Mesenchymal stem cell (in vitro differentiated cells and primary cell): Measurements from ENCODE around the gene RTF2.

Experiments
- DNase-seq: peaks from one replicate; pipeline ENCODE4 v3.0.0-alpha.2; 2013
- H2AFZ ChIP-seq: one replicate; pipeline ENCODE4 v1.6.1; 2013; ENCODE audit warnings: low read depth, mild to moderate bottlenecking, control low read depth, inconsistent platforms, low read length, moderate library complexity
- H2AK5ac ChIP-seq: 2 replicates; pipeline ENCODE4 v1.6.1; 2013; ENCODE audit warnings: low read length, moderate library complexity, mild to moderate bottlenecking, inconsistent platforms; ENCODE audit not compliant: severe bottlenecking
- H2BK120ac ChIP-seq: one replicate; pipeline ENCODE4 v1.6.1; 2013; ENCODE audit warnings: low read depth, mild to moderate bottlenecking, inconsistent platforms, low read length, moderate library complexity
- H2BK12ac ChIP-seq, 2 experiments: one replicate each; pipeline ENCODE4 v1.6.1; 2013; ENCODE audit warnings: inconsistent platforms in 2 of 2, low read length in 2 of 2, mild to moderate bottlenecking in 2 of 2, moderate library complexity in 2 of 2, control low read depth in 1 of 2
- H2BK15ac ChIP-seq: one replicate; pipeline ENCODE4 v1.6.1; 2013; ENCODE audit warnings: mild to moderate bottlenecking, low read depth, inconsistent platforms; ENCODE audit not compliant: poor library complexity, severe bottlenecking
- H2BK5ac ChIP-seq: 2 replicates; pipeline ENCODE4 v1.6.1; 2013; ENCODE audit warnings: low read depth, mild to moderate bottlenecking, low read length, control low read depth, inconsistent platforms; ENCODE audit not compliant: poor library complexity, severe bottlenecking
- H3K14ac ChIP-seq, 2 experiments: one replicate each; pipeline ENCODE4 v1.6.1; 2013; ENCODE audit warnings: inconsistent platforms in 2 of 2, low read length in 2 of 2, control low read depth in 1 of 2, mild to moderate bottlenecking in 1 of 2, moderate library complexity in 1 of 2
- H3K18ac ChIP-seq, 2 experiments: one replicate each; pipeline ENCODE4 v1.6.1; 2013; ENCODE audit warnings: inconsistent platforms in 2 of 2, low read length in 2 of 2, control low read depth in 1 of 2, low read depth in 1 of 2, mild to moderate bottlenecking in 1 of 2
- H3K23ac ChIP-seq, 2 experiments: one replicate each; pipeline ENCODE4 v1.6.1; 2013; ENCODE audit warnings: inconsistent platforms in 2 of 2, low read length in 2 of 2, mild to moderate bottlenecking in 2 of 2, moderate library complexity in 2 of 2, control low read depth in 1 of 2
- H3K27ac ChIP-seq: 2 replicates; pipeline ENCODE4 v1.5.1; 2013; ENCODE audit warnings: mild to moderate bottlenecking, moderate library complexity, low read length, control low read depth, inconsistent platforms; ENCODE audit not compliant: poor library complexity, severe bottlenecking
- H3K27me3 ChIP-seq, 2 experiments: 2 replicates each; pipeline versions ENCODE4 v1.6.1 to v1.7.0; 2013; ENCODE audit warnings: low read length in 2 of 2, mild to moderate bottlenecking in 2 of 2, moderate library complexity in 2 of 2, control low read depth in 1 of 2, inconsistent platforms in 1 of 2; ENCODE audit not compliant: control insufficient read depth in 1 of 2, insufficient read depth in 1 of 2
- H3K36me3 ChIP-seq, 2 experiments: 2 replicates each; pipeline versions ENCODE4 v1.6.1 to v1.7.0; 2013; ENCODE audit warnings: low read length in 2 of 2, control low read depth in 1 of 2, inconsistent platforms in 1 of 2, low read depth in 1 of 2, mild to moderate bottlenecking in 1 of 2; ENCODE audit not compliant: insufficient read depth in 2 of 2, control insufficient read depth in 1 of 2
- H3K4ac ChIP-seq, 2 experiments: one replicate each; pipeline ENCODE4 v1.6.1; 2013; ENCODE audit warnings: inconsistent platforms in 2 of 2, low read length in 2 of 2, mild to moderate bottlenecking in 2 of 2, moderate library complexity in 2 of 2, control low read depth in 1 of 2, low read depth in 1 of 2
- H3K4me1 ChIP-seq: 2 replicates; pipeline ENCODE4 v1.6.1; 2013; ENCODE audit warnings: low read depth, low read length, control low read depth; ENCODE audit not compliant: control insufficient read depth, insufficient read depth
- H3K4me2 ChIP-seq: 2 replicates; pipeline ENCODE4 v1.6.1; 2013; ENCODE audit warnings: low read length, mild to moderate bottlenecking, inconsistent platforms; ENCODE audit not compliant: poor library complexity, severe bottlenecking
- H3K4me3 ChIP-seq, 2 experiments: 2 replicates each; pipeline versions ENCODE4 v1.5.1 to v1.7.0; 2013; ENCODE audit warnings: low read length in 2 of 2, mild to moderate bottlenecking in 2 of 2, control low read depth in 1 of 2, low read depth in 1 of 2; ENCODE audit not compliant: insufficient read depth in 1 of 2
- H3K79me1 ChIP-seq: replicated peaks from 2 replicates; pipeline ENCODE4 v1.6.1; 2013; ENCODE audit warnings: mild to moderate bottlenecking, control low read depth, low read length, inconsistent platforms; ENCODE audit not compliant: poor library complexity, severe bottlenecking
- H3K9ac ChIP-seq: 2 replicates; pipeline ENCODE4 v1.7.0; 2013; ENCODE audit warnings: mild to moderate bottlenecking, low read length, moderate library complexity
- H3K9me3 ChIP-seq: 2 replicates; pipeline ENCODE4 v1.7.0; 2013; ENCODE audit warnings: mild to moderate bottlenecking, low read length; ENCODE audit not compliant: control insufficient read depth
- H4K8ac ChIP-seq: one replicate; pipeline ENCODE4 v1.6.1; 2013; ENCODE audit warnings: inconsistent platforms, mild to moderate bottlenecking, low read length, moderate library complexity
- H4K91ac ChIP-seq: one replicate; pipeline ENCODE4 v1.6.1; 2013; ENCODE audit warnings: mild to moderate bottlenecking, low read length, inconsistent platforms
- WGBS: methylation state at CpG from one replicate; pipeline ENCODE4 v1.1.7; 2013; ENCODE audit warnings: mixed read lengths; 5-methylcytosine and 5-hydroxymethylcytosine counted together

The RTF2 gene

DNA sequence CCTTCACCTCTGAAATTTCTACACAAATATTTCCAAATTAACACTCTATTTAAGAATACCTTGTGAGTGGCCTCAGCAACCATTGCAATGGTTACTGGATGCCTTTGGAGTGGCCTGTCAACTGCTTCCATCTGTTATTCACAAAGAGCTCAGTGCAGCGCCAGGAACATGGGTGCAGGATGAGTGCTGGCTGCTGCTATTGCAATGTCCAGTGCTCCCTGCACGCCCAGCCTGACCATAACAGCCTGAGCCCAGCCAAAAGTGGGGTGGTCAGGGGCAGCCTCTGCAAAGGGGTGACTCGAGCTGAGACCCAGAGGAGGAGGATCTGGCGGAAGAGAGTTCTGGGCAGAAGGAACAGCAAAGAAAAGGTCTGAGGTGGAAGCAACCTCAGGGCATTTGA is 38.0 kb upstream of the RTF2 start:
- Histone ChIP-seq H3K27me3 (peaks cover 0 to 15% of the 10 kb centered on the region in 2 experiments), H3K4me1 (peaks cover 9% of the 10 kb centered on the region), H3K4me2 (no peak overlapping the region), H2BK15ac (no peak overlapping the region), H3K4me3 (no peak overlapping the region), H3K18ac (no peak overlapping the region), H2AFZ (no peak overlapping the region), H3K14ac (no peak overlapping the region), H2BK5ac (no peak overlapping the region), H3K4ac (no peak overlapping the region), H2BK120ac (no peak overlapping the region), H3K9ac (no peak overlapping the region), H2AK5ac (no peak overlapping the region), H3K27ac (no peak overlapping the region), H3K36me3 (no peaks in the 10 kb centered on the region), H4K8ac (no peak overlapping the region), H2BK12ac (no peak overlapping the region), H3K9me3 (no peaks in the 10 kb centered on the region), H4K91ac (no peak overlapping the region), H3K79me1 (no peaks in the 10 kb centered on the region), H3K23ac (no peak overlapping the region)
- DNase-seq, result no peak
- 72% methylated on average over 4 of the region's 4 CpGs for WGBS

DNA sequence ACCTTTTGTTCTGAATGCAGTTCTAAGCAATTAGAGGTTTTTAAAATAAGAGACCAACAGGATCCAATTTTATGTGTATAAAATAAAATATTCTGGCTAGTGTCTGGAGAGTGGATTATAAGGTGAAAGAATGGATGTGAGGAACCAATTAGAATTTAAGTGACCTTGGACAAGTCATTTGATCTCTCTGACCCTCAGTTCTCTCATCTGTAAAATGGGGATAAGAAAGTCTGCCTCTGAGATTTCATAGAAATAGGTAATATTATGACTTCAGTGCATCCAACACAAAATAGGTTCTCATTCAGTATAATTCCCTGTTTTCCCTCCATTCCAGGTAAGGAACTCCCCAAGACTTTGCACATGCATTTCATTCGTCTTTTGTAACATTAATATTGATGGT is 37.5 kb upstream of the RTF2 start:
- no peak overlapping the region for H2AK5ac ChIP-seq
- no peaks in the 10 kb centered on the region for H3K79me1 ChIP-seq
- H3K4ac ChIP-seq, result no peak overlapping the region
- DNase-seq, result no peak
- peaks cover 0 to 14% of the 10 kb centered on the region in 2 experiments for H3K27me3 ChIP-seq
- no peak overlapping the region for H4K8ac ChIP-seq
- no peaks in the 10 kb centered on the region for H3K36me3 ChIP-seq
- no peak overlapping the region for H3K27ac ChIP-seq
- no peak overlapping the region for H3K18ac ChIP-seq
- H2BK120ac ChIP-seq, result no peak overlapping the region
- no peak overlapping the region for H3K4me2 ChIP-seq
- no peak overlapping the region for H4K91ac ChIP-seq
- H2BK5ac ChIP-seq, result no peak overlapping the region
- no peak overlapping the region for H2BK15ac ChIP-seq
- H2BK12ac ChIP-seq, result no peak overlapping the region
- H3K14ac ChIP-seq, result no peak overlapping the region
- WGBS, result 100% methylated on average over 1 of the region's 1 CpG
- no peak overlapping the region for H3K4me3 ChIP-seq
- H3K9me3 ChIP-seq, result no peaks in the 10 kb centered on the region
- no peak overlapping the region for H2AFZ ChIP-seq
- H3K9ac ChIP-seq, result no peak overlapping the region
- H3K4me1 ChIP-seq, result peaks cover 9% of the 10 kb centered on the region
- H3K23ac ChIP-seq, result no peak overlapping the region

DNA sequence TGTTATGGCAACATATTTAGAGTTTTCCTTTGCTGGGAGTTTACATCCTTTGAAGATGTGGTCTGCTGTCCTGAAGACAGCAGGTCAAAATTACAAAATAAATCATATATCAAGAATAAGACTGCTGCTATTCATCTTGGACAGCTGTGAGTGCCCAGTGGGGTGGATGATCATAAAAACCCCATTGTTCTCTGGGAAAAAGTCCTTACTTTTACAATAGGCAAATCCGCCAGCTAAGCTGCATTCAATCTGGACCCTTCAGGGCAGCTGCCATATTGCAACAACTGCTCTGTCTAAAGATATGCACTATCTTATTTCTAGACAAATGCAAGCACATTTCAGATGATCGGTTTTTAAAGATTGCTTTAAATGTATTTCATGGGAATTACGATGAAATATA is 37.0 kb upstream of the RTF2 start:
- no peak overlapping the region for H2AK5ac ChIP-seq
- no peak overlapping the region for H4K91ac ChIP-seq
- H3K14ac ChIP-seq, result no peak overlapping the region
- no peaks in the 10 kb centered on the region for H3K79me1 ChIP-seq
- H2BK15ac ChIP-seq, result no peak overlapping the region
- H3K4ac ChIP-seq, result no peak overlapping the region
- H3K9ac ChIP-seq, result no peak overlapping the region
- no peak overlapping the region for H3K27ac ChIP-seq
- H3K18ac ChIP-seq, result no peak overlapping the region
- peaks cover 0 to 10% of the 10 kb centered on the region in 2 experiments for H3K27me3 ChIP-seq
- H3K4me3 ChIP-seq, result no peak overlapping the region
- no peak for DNase-seq
- WGBS, result 100% methylated on average over 1 of the region's 3 CpGs
- H3K36me3 ChIP-seq, result no peaks in the 10 kb centered on the region
- H3K9me3 ChIP-seq, result no peaks in the 10 kb centered on the region
- peaks cover 9% of the 10 kb centered on the region for H3K4me1 ChIP-seq
- no peak overlapping the region for H4K8ac ChIP-seq
- no peak overlapping the region for H3K23ac ChIP-seq
- no peak overlapping the region for H2BK120ac ChIP-seq
- no peak overlapping the region for H2BK12ac ChIP-seq
- no peak overlapping the region for H2AFZ ChIP-seq
- no peak overlapping the region for H2BK5ac ChIP-seq
- no peak overlapping the region for H3K4me2 ChIP-seq

DNA sequence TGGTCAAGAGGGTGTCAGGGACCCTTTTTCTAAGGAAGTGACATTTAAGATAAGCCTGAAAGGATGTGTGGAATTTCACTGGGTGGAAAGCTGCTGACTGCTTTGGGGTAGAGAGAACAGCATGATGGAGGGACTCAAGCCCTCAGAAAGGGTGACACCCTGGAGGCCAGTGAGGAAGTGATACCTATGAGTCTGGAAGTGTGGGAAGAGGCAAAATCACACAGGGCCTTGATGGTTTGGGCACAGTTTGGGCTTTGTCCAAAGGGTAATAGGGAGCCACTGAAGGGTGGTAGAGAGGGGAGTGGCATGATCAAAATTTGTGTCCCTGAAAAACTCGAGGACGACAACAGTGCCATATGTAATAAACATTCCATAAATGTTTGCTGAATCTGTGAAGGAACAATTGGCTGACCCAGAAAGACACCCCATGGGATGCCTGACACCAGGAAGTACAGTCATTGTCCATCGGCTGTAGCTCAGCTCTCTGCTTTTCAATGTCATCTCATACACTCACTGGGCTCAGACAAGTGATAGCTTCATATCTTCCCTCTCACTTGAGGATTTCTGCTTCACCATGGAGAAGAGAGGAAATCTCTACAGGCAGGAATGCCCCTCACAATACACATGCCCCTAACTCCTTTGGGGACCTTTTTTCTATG is 35.1 kb upstream of the RTF2 start:
- no peaks in the 10 kb centered on the region for H3K79me1 ChIP-seq
- H3K14ac ChIP-seq, result no peak overlapping the region
- H3K4me2 ChIP-seq, result no peak overlapping the region
- no peak overlapping the region for H3K27ac ChIP-seq
- no peak overlapping the region for H2BK15ac ChIP-seq
- WGBS, result 66% methylated on average over 3 of the region's 3 CpGs
- H3K4me3 ChIP-seq, result no peak overlapping the region
- H3K9me3 ChIP-seq, result no peaks in the 10 kb centered on the region
- H2BK120ac ChIP-seq, result no peak overlapping the region
- no peak overlapping the region for H4K91ac ChIP-seq
- peaks cover 9% of the 10 kb centered on the region for H3K4me1 ChIP-seq
- no peak overlapping the region for H3K23ac ChIP-seq
- H4K8ac ChIP-seq, result peak overlapping the region; percentile 39
- DNase-seq, result no peak
- no peak overlapping the region for H3K18ac ChIP-seq
- H3K4ac ChIP-seq, result no peak overlapping the region
- no peak overlapping the region for H2BK5ac ChIP-seq
- no peak overlapping the region for H2AK5ac ChIP-seq
- peak overlapping the region; percentile 60 for H3K9ac ChIP-seq
- peak overlapping the region in 1 of 2 experiments; percentile 35 for H2BK12ac ChIP-seq
- H3K27me3 ChIP-seq, result peaks cover 0 to 5% of the 10 kb centered on the region in 2 experiments
- no peaks in the 10 kb centered on the region for H3K36me3 ChIP-seq
- no peak overlapping the region for H2AFZ ChIP-seq
